Activated T-helper 1 cell treated with anti-CD3 and anti-CD28 coated beads, Interleukin-2, amount 50 U/mL, for 16 hours (primary cell): ENCODE results near the gene CSAD.

ENCODE experiments used
- DNase-seq, 2 donors: peaks; one replicate each; pipeline ENCODE4 v3.0.0-alpha.2; 2020; ENCODE audit warnings: low read depth in 1 of 2, low spot score in 1 of 2

CSAD gene

GRCh38 chr12:53151039-53151438 is 29.7 kb downstream of the CSAD start:
- no peak for DNase-seq

GRCh38 chr12:53147653-53148052 is 33.1 kb downstream of the CSAD start:
- no peak for DNase-seq

- DNase-seq = no peak
Measured at GRCh38 chr12:53147181-53147580, 33.5 kb downstream of the CSAD start.

- no peak for DNase-seq
Measured at GRCh38 chr12:53145383-53146260, 35.1 kb downstream of the CSAD start.

GRCh38 chr12:53143355-53143754 is 37.4 kb downstream of the CSAD start:
- no peak for DNase-seq

GRCh38 chr12:53133722-53134121 is 47.0 kb downstream of the CSAD start:
- no peak for DNase-seq

- DNase-seq = no peak
Measured at GRCh38 chr12:53131844-53132243, 48.9 kb downstream of the CSAD start.

- no peak for DNase-seq
Measured at GRCh38 chr12:53128780-53129569, 51.8 kb downstream of the CSAD start.

- DNase-seq = no peak
Measured at GRCh38 chr12:53127169-53127568, 53.6 kb downstream of the CSAD start.

- DNase-seq = no peak
Measured at GRCh38 chr12:53124352-53124723, 56.4 kb downstream of the CSAD start.

- no peak for DNase-seq
Measured at GRCh38 chr12:53123578-53124351, 57.0 kb downstream of the CSAD start.

GRCh38 chr12:53122961-53123468 is 57.7 kb downstream of the CSAD start:
- no peak for DNase-seq

- DNase-seq = no peak
Measured at GRCh38 chr12:53120685-53121525, 59.8 kb downstream of the CSAD start.

- no peak for DNase-seq
Measured at GRCh38 chr12:53118751-53119300, 61.9 kb downstream of the CSAD start.

GRCh38 chr12:53115891-53116648 is 64.7 kb downstream of the CSAD start:
- DNase-seq = no peak

GRCh38 chr12:53115112-53115890 is 65.4 kb downstream of the CSAD start:
- no peak for DNase-seq

- DNase-seq = no peak
Measured at GRCh38 chr12:53113951-53114350, 66.8 kb downstream of the CSAD start.

GRCh38 chr12:53113136-53113705 is 67.5 kb downstream of the CSAD start:
- DNase-seq = no peak
